GM19438 (cell line): Measurements from ENCODE around the gene IKZF1.
"Not testable (repeated sequence)": the region's sequence is repeated elsewhere in the genome, so short reads cannot be mapped to it uniquely, and the experiment has no call there.

ENCODE experiments used
- ATAC-seq: cut with Tn5 transposase; IDR thresholded peaks from one replicate; pipeline ENCODE4 v1.9.1; 2021; ENCODE audit warnings: low read depth; ENCODE audit not compliant: unreplicated experiment

The IKZF1 gene

DNA sequence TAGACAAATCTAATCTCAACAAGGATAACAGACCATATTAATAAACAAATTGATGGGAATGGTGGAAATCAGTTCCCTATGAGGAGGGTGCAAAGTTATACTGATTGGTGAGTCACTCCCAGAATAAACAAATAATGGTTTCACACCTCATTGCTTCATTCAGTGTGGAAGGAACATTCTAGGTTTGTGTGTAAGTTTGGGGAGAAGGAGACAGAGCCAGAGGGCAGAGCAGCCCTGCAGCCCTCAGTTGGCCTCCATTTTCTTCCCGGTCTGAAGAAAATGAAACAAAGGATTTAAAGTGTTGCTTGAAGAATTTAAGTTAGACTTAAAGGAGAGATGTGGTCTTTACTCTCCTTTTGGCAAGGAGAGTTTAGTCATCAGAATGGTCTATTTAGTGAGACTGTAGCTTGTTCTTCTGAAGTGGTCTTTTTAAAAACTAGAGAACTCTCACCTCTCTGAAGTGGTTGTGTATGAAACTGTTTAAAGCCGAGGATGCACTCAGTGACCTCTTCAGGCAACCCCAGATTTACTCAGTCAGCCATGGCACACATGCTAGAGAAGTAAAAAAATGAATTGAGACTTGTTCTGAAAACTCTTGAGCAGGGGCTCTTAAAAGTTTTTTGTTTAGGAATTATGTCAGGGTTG lies 27.2 kb downstream of the IKZF1 start:
- ATAC-seq = peak; percentile 48

DNA sequence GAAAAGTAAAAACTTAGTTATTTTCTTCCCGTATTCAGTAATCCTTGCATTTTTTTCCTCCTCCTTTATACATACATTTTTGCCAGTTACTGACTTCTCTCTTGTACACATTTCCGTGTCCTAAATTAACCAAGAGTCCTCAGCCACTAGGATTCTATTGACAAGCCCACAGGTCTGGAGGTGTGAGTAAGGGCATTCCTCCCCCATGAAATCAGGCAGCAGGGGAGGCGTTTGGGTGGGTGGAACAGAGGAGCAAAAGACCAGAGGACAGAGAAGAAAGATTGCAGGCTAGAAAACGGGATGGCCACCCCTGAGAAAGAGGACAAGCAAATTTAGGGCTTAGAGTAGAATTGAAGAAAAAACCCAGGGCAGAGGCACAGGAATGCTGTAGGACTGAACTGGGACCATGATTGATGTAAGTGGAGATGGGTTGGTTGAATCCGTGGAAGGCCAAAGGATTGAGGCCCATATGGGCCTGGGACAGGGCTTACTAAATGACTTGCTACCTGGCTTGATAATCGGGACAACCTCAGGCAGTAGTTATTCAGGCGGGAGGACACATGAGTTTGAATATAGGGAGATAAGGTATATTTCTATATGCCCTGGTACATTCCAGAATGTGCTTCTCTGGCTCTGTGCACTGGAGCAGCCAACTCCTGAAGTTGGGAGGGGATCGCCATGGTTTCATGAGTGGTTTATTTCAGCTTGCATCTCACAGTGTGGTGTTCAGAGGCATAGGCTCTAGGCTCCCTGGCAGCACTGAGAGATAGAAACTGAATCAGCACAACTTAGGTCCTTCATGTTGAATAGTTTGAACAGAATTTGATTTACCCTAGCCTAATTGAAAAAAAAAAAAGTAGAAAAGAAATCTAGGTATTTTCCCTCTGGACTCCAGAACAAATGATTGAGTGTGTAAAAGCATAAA lies 28.0 kb downstream of the IKZF1 start:
- ATAC-seq = no peak

DNA sequence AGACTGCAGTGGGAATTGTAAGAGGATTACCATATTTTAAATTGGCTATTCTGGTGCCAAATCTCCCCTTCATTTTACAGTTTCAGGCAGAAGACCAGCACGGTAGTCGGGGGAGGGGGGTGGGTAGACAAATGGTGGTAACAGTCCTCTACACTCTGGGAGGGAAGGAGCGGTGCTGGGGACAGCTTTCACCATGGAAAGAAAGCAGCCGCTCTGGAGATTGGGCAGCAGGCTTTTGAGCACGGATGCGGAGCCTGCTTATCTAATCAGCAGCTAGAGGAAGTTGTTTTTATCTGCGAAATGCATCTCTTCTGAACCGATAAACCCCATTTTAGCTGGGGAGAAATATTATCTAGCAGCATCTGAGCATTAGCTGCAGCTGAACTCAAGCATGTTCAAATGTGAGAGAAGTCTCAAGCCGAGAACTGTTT lies 28.7 kb downstream of the IKZF1 start:
- ATAC-seq = no peak

DNA sequence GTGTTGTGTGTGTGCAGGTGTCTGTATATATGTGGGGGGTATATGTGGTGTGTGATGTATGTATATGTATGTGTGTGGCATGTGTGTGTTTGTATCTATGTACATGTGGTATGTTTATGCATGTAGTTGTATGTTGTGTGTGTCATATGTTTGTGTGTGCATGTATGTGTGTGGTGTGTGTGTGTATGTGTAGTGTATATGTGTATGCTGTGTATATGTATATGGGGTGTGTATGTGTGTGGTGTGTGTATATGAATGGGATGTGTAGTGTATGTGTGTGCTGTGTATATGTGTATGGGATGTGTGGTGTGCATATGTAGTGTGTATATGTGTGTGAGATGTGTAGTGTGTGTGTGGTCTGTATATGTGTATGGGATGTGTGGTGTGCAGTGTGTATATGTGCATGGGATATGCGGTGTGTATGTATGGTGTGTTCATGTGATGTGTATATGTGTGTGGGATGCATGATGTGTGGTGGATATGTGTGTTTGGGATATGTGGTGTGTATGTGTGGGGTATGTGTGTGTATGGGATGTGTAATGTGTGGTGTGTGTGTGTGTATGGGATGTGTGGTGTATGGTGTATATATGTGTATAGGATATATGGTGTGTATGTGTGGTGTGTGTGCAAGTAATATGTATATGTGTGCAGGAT lies 30.0 kb downstream of the IKZF1 start:
- ATAC-seq = no peak

DNA sequence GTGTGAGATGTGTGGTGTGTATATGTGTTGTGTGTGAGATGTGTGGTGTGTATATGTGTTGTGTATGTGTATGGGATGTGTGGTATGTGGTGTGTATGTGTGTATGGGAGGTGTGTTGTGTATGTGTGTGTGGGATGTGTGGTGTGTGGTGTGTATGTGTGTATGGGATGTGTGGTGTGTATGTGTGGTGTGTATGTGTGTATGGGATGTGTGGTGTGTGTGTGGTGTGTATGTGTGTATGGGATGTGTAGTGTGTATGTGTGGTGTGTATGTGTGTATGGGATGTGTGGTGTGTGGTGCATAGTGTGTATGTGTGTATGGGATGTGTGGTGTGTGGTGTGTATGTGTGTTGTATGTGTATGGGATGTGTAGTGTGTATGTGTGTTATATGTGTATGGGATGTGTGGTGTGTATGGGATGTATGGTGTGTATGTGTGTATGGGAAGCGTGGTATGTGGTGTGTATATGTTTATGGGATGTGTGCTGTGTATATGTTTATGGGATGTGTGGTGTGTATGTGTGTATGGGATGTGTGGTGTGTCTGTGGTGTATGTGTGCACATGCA lies 30.8 kb downstream of the IKZF1 start:
- ATAC-seq = no peak

DNA sequence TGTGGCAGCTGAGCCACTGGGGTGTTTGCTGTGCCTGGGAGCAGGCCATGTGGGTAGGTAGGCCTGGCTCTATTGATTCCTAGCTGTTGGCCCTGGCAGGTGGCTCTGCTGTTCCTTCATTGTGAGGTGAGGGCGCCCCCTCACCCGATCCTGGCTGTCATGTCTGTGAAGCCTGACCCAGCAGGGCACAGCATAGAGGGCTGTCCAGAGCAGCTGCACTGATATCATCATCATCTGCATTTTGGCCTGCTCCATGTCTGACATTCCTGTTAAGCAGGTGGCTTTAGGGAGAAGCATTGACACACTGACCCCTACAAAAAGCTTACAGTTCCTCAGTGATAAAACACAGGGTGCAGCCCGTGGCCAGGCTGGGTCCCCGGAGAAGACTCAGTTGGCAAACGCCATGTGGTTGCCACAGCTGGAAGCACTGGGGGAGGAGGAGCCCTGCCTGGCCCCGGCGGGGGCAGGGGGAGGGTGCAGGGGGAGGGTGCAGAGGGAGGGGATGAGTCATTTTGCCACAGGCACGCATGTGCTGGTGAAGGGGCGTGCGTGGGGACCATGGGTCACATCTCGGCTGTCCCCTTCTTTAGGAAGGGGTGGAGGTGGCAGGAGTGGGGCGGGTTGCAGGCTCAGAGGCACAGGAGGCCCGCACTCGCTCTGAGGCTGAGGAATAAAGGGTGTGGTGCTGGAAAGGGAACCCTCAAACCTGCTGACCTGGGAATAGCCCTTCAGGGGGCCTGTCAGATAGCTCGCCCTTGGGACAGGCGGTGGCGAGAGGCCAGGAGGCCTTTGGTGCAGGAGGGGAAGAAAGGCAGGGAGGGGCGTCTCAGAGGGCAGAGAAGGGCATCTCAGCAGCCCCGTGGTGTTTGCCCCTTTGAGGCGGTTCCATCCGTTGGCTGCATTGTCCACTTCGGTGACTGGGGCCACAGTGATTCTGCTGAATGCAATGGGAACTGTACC lies 31.6 kb downstream of the IKZF1 start:
- no peak for ATAC-seq

DNA sequence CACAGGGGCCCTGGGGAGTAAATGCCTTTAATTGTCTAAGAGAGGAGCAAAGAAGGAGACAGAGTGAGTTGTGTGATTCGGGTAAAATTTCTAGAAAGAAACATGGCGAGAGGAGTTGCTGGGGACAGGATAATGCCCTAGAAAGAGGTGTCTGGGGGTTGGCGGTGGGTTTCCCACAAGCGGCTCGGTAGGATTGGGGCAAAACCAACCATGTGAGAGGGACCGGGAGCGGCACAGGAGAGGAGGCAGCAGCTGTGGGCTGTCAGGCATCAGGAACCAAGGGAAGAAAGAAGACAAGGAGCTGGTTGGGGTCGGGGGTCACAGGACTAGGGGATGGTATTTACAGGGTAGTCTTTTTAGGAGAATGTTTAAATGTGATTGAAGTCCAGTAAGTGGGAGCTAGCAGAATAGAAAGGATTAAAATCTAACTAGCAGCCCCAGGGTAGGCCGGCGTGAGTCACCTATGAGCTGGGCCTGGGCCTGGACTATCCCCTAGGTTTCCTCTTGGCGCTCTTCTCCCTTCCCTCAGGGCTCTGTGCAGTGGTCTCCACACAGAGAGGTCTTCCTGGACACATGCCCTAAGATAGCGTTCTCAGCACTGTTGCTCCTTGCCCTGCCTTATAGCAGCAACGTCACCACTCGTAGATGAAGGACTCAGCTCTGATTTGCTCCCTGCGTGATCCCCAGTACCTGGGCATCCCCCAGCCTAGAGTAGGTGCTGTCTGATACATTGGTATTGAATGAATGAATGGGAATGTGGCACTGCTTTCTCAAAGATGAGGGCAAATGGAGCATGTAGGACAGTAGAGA lies 32.6 kb downstream of the IKZF1 start:
- ATAC-seq = no peak

DNA sequence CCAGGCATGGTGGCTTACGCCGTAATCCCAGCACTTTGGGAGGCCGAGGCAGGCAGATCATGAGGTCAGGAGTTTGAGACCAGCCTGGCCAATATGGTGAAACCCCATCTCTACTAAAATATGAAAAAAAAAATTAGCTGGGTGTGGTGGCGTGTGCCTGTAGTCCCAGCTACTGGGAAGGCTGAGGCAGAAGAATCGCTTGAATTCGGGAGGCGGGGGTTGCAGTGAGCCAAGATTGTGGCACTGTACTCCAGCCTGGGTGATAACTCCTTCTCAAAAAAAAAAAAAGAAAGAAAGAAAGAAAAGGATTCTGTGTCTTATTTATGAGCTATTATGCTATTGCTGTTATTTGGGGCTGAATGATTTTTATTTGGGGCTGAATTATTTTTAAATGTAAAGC lies 35.0 kb downstream of the IKZF1 start:
- not testable (repeated sequence) for ATAC-seq

DNA sequence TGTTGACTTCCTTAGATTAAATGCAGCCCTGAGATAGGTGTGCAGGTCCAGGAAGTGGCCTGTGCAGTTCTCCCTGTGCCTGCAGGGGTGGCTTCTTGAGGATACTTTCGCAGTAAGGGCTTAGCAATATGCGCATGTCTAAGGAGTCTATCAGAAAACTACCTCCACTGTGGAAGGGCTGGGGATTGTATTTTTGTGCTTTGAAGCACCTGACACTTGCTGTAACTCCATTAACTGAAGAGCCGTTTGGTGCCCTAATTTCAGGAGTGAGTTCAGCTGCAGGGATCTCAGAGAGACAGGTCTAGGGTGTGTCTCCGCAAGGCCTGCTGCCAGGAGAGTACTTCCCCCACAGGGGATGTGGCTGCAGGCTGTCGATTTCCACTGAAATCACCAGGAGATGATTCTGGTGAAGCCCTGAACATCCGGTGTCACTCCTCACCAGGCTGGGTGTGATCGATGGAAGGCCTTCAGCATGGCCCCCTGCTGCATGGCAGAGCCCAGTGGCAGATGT lies 35.5 kb downstream of the IKZF1 start:
- peak; percentile 39 for ATAC-seq

DNA sequence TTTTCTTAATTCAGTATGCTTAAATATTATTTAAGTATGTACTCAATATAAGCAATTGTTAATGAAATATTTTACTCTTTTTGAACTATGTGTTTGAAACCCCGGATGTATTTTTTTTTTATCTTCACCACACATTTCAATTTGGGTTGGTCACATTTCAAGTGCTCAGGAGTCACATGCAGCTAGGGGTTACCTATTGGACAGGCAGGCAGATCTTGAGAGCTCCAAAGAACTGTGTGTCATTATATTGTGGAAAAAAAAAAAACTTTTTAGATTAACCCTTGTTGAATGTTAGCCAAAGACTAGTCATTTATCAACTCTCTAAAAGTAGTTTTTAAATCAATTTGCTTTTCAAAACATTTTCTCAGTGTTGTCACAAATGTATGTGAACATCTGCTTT lies 37.2 kb downstream of the IKZF1 start:
- ATAC-seq = no peak

DNA sequence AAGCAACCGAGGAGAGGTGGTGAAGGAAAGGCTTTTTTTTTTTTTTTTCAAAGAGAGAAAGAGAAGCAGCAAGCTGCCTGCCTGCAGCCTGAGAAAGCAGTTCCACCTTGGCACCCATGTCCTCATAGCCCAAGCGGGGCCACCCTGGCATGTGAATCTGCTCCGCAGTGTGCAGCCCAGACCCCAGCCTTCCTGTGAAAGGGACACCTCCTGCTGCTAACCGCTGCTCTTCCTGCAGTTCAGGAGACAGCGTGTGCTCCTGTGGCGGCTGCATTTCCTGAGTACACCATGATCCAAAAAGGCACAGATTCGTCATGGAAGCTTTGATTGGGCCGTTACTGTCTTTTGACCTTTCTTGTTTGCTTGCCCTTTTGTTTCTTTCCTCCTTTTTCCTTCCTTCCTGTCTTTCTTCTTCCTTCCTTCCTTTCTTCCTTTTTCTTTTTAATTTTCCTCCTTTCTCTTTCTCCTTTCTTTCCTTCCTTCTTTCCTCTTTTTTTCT lies 38.1 kb downstream of the IKZF1 start:
- ATAC-seq = no peak

DNA sequence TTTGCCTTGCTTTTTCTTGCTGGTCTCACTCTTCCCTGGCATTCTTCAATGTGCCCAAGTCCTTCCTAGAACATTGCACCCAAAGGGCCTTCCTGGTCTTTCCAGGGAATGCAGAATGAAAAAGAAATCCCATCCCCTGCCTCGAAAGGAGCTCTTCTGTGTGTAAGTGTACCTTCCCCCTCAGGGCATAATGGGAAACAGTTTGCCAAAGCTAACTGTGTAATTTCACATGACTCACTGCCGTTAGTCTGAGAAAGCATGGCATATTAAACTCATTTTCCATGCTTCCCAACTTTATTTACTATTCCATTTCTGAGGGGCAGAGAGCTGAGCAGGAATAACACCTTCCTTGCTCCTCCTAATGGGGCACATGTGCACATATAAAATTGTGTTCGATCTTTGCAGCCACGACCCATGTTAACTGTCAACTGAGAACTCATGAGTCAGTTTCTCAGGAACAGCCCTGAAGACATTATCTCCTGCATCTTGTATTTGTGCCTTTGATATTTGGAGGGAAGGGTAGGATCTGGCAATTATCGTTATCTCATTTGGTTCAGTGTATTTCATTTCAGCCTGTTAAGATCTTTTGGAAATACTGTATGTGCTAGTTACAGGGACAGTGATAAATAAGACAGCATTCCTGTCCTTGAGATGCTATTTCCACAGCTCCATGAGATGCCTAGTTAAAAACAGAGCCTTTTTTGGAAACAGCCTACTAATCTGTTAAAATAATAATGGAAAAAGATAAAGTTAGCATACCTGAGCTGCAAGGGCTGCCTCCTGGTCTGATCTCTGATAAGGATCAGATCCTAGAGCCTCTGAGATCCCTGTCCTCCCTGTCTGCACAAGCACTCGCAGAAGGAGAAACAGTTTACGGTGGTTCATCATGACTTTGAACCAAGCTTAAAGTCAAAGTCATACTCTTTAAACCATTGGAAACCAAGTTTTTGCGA lies 42.3 kb downstream of the IKZF1 start:
- ATAC-seq = no peak

DNA sequence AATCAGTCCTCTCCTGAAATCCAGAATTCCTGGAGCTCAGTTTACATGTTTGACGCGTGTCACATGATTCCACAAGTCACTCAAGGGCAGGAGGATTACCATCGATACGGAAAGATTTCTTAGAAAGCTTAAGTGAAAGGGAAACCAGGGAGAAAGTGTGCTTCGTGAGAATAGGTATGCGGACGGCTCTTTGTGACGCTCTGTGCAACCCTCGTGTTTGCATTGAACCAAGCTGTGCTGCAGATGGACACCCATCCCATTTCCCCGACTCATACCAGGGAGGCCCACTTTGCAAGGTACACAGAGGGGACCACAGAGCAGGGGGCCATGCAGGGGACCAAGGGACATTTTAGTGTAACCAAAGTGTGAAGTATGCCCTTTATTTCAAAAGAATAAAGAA lies 43.2 kb downstream of the IKZF1 start:
- ATAC-seq = no peak

DNA sequence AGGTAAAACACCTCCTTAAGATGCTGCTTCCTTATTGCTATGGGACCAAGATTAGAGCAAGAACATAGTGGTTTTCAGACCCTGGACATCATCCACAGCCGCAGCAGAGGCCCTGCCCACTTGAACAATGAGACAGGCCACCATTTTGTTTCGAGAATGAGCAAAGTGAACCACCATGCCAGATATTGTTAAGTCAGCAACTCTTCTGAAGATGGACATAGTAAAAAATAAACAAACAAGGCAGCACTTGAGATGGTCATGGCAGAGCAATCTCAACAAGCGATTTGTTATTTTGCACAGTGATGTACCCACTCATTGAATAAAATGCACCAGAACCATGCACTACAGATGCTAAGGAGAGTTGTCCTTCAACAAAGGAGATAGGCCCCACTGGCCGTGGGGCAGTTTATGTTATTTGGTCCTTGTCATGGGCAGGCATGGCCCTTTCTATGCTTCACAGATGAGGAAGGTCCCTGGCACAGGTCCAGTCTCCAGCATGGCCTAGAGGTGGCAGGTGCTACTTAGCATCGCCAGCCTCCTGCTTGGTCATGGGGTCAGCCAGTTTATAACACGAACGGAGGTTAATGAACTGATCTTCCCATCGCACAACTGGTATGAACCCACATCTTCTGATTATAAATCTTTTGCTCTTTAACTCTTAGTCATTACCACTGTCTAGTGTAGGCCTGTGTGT lies 44.1 kb downstream of the IKZF1 start:
- ATAC-seq = no peak

DNA sequence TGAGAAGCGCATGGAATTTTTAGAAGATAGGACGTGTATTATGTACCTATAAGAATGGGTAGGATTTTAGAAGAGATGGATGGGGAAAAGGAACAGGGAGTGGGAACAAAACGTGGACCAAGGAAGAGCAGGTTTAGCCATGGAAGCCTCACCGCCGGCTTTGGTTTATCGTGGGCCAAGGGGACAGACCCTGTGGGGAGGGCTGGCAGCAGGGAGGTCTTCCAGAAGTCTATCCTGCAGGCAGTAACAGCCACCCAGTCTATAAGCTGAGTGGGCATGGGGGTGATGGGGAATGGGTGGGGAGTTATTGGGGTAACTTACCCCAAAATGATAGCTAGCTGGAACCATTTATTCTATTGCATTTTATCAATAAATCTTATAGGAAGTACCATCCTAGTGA lies 44.9 kb downstream of the IKZF1 start:
- no peak for ATAC-seq

DNA sequence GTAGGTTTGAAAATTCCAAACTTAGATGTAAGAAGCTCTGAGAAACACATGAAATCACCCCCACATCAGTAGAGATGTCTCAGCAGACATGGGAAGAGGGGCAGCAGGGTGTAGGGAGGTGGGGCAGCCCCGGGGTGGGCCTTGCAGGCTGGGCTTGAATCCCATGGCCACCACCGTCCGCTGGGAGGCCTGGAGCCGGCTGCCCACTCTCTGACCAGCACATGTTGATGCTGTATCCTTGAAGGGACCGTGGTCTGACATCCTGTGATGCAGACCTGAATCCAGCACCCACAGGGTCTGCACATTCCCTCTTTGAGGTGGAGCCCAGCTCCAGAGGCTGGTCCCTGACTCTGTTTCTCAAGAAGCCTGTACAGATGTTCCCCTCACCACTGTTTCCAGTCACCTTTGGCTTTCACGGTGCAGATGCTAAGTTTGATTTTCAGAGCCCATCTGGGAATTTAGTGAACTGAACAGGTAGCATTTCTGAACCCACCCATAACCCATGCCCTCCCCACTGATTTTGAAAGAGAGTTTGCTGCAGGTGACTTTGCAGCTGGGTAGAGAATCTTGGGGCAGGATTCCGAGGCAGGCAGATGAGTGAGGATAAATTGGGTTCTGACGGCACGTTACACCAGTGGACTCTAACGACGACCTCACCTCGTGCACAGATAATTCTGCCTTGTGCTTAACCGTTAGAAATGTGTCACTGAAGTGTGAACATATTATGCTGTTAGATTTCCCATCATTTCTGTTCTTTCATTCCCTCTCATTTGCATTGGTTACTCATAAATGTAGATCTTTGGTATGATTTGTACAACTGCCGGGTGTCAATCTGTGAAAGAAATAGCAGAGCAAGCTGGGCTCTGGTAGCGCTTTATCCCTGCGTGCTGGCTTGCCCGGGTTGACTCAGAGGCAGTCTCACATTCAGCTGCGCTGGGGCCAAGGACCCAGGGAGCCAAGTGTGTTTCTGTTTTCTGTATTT lies 45.7 kb downstream of the IKZF1 start:
- peak; percentile 81 for ATAC-seq
